A673 (cell line): Measurements from ENCODE around the gene MAPK8.

Experiments
- EZH2 ChIP-seq: fragments of 200-600 bp; sonication (generic); IDR thresholded peaks from 2 replicates; pipeline ENCODE4 v1.6.1; 2017; ENCODE audit warnings: borderline replicate concordance, low read depth, mild to moderate bottlenecking, mixed read lengths, antibody characterized with exemption, low read length; ENCODE audit not compliant: poor library complexity, severe bottlenecking
- TF ChIP-seq, protein P1 (sequence below): fragments of 300-800, 200-600 bp; sonication (generic); conservative IDR thresholded peaks from 2 replicates; pipeline ENCODE4 v1.5.1; 2017; ENCODE audit warnings: low read depth, mild to moderate bottlenecking, antibody characterized with exemption, low read length, moderate library complexity, mixed read lengths

DNA sequence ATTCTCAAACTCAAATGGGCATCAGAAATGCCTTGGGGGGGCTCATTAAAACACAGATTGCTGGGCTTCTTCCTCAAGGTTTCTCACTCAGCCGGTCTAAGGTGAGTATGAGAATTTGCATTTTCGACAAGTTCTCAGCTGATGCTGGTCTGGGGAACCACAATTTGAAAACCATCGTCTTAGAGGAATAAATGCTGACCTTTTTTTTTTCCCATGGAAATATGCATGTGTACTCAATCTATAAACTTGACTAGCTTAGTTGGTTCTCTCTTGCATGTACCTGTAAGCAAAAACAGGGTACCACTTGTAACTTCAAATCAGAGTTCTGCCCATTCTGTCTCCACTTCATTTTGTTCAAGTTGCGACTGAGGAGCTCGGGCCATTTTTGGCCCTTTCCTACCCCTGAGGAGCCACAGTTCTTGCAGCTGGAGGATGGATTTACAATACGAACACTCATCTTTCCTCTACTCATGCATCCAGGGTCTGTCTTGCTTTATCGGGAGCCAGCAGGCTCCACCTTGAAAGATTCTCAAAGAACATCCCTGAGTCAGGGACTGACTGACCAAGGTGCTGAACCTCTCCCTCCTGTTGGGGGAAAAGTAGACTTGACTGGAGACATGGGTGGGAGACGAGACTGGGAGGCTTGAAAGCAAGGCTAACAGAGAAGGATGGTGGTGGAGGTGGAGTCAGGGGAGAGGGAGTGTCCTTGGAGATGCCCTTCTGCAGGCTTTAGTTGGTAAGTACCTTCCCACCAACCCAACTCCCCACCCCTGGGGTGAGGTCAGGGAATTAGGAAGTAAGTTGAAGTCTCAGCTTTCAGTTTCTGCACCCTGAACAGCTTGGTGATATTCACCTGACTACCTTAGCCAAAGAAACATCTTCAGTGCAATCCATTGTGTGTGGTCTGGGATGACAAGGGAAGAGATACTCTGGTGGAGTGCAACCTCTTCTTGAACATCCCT, 3.7 kb upstream of the MAPK8 start:
- TF ChIP-seq, protein P1, sequence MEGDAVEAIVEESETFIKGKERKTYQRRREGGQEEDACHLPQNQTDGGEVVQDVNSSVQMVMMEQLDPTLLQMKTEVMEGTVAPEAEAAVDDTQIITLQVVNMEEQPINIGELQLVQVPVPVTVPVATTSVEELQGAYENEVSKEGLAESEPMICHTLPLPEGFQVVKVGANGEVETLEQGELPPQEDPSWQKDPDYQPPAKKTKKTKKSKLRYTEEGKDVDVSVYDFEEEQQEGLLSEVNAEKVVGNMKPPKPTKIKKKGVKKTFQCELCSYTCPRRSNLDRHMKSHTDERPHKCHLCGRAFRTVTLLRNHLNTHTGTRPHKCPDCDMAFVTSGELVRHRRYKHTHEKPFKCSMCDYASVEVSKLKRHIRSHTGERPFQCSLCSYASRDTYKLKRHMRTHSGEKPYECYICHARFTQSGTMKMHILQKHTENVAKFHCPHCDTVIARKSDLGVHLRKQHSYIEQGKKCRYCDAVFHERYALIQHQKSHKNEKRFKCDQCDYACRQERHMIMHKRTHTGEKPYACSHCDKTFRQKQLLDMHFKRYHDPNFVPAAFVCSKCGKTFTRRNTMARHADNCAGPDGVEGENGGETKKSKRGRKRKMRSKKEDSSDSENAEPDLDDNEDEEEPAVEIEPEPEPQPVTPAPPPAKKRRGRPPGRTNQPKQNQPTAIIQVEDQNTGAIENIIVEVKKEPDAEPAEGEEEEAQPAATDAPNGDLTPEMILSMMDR = no peak
- TF ChIP-seq EZH2 = no peak
